HepG2 (cell line): ENCODE results near the gene TATDN2. TPM values are rescaled to one million over a fixed set of nuclear protein-coding genes. Genes with fewer than 3 reads are reported as not detected.

ENCODE experiments used
- ATAC-seq: fragments of 200-7000 bp; cut with Tn5 transposase; 3 replicates; pipeline ENCODE4 v1.9.1; 2020; ENCODE audit warnings: mild to moderate bottlenecking, moderate library complexity
- BruUV-seq: library from RNA; stranded (reverse); fragments of 400-500 nt; replicated peaks from 2 replicates; lab custom pipeline; 2021; lab: Mats Ljungman, UMichigan
- CTCF ChIA-PET: fragments of 300-600 bp; formaldehyde crosslinking; extraction: SDS; loops from one replicate; lab custom pipeline; 2021; ENCODE audit warnings: low total read pairs, inconsistent platforms, low intra/inter-chr PET ratio; lab: Yijun Ruan, JAX
- POLR2A ChIA-PET: fragments of 350-600 bp; sonication (Branson Sonifier 250); formaldehyde crosslinking; loops from one replicate; lab custom pipeline; 2020; ENCODE audit warnings: antibody characterized with exemption, inconsistent platforms; lab: Yijun Ruan, JAX
- DNase-seq: peaks from one replicate; pipeline ENCODE4 v3.0.0-alpha.2; 2015; ENCODE audit warnings: low spot score
- FAIRE-seq: peaks from 3 replicates; lab custom pipeline; 2011; peaks lifted over from hg19 to GRCh38; lab: Jason Lieb, UNC
- H2AFZ ChIP-seq: one replicate; pipeline ENCODE4 v1.6.1; 2011; ENCODE audit warnings: low read length, inconsistent platforms
- H3K27ac ChIP-seq: fragments of 300-600 bp; 3 replicates; pipeline ENCODE4 v1.8.0; 2011; ENCODE audit warnings: mixed run types, mild to moderate bottlenecking, mixed read lengths, low read length, inconsistent platforms; ENCODE audit not compliant: insufficient read depth; ENCODE audit errors: extremely low read length
- H3K27me3 ChIP-seq, 2 experiments: fragments of 200-600 bp in 1 of 2; 2 replicates in 1 of 2; 3 replicates in 1 of 2; pipeline versions ENCODE4 v1.6.0 to v1.8.0; 2011; ENCODE audit warnings: low read length in 2 of 2, mild to moderate bottlenecking in 2 of 2, moderate library complexity in 2 of 2, inconsistent platforms in 1 of 2; ENCODE audit not compliant: insufficient read depth in 2 of 2, control insufficient read depth in 1 of 2
- H3K36me3 ChIP-seq, 2 experiments: fragments of 200-600 bp in 1 of 2; replicated peaks in 1 of 2; 2 replicates in 1 of 2; 3 replicates in 1 of 2; pipeline versions ENCODE4 v1.5.1 to v1.8.0; 2011; ENCODE audit warnings: low read length in 2 of 2, inconsistent platforms in 1 of 2; ENCODE audit not compliant: insufficient read depth in 2 of 2, control insufficient read depth in 1 of 2
- H3K4me1 ChIP-seq: 2 replicates; pipeline ENCODE4 v1.5.1; 2012; ENCODE audit warnings: low read length, inconsistent platforms; ENCODE audit not compliant: insufficient read depth
- H3K4me2 ChIP-seq: 2 replicates; pipeline ENCODE4 v1.6.0; 2011; ENCODE audit warnings: low read depth, low read length, inconsistent platforms
- H3K4me3 ChIP-seq, 3 experiments: fragments of 200-600 bp in 1 of 3; sonication (generic), shearing (Covaris generic) in 1 of 3; replicated peaks in 1 of 3; 2 replicates each; pipeline ENCODE4 v1.5.1; 2011 to 2016; ENCODE audit warnings: low read length in 3 of 3, inconsistent platforms in 2 of 3, low read depth in 2 of 3, mild to moderate bottlenecking in 2 of 3, control low read depth in 1 of 3, mixed read lengths in 1 of 3; ENCODE audit not compliant: insufficient read depth in 1 of 3
- H3K79me2 ChIP-seq: one replicate; pipeline ENCODE4 v1.6.1; 2011; ENCODE audit warnings: low read length, inconsistent platforms; ENCODE audit not compliant: insufficient read depth
- H3K9ac ChIP-seq: 2 replicates; pipeline ENCODE4 v1.6.0; 2011; ENCODE audit warnings: mild to moderate bottlenecking, low read depth, low read length, inconsistent platforms; ENCODE audit not compliant: insufficient read depth
- H3K9me3 ChIP-seq: 2 replicates; pipeline ENCODE4 v1.5.1; 2012; ENCODE audit warnings: mild to moderate bottlenecking, low read length
- H4K20me1 ChIP-seq: 2 replicates; pipeline ENCODE4 v1.6.0; 2011; ENCODE audit warnings: inconsistent platforms, mild to moderate bottlenecking, low read length, moderate library complexity; ENCODE audit not compliant: insufficient read depth
- BORCS8-MEF2B ChIP-seq: sonication (generic); formaldehyde crosslinking; IDR thresholded peaks from 2 replicates; pipeline ENCODE4 v1.8.0; 2022; ENCODE audit warnings: mild to moderate bottlenecking, missing genetic modification reagents
- CEBPB ChIP-seq: IDR thresholded peaks from 2 replicates; pipeline ENCODE4 v1.6.1; 2011; ENCODE audit warnings: low read depth, low read length, improper control_type of control experiment, borderline replicate concordance
- CEBPG ChIP-seq: IDR thresholded peaks from 2 replicates; pipeline ENCODE4 v1.6.1; 2016
- ELF3 ChIP-seq: IDR thresholded peaks from 2 replicates; pipeline ENCODE4 v1.6.1; 2016; ENCODE audit warnings: missing genetic modification reagents, missing compliant biosample characterization
- IKZF1 ChIP-seq: fragments of 450-650 bp; IDR thresholded peaks from 2 replicates; pipeline ENCODE4 v1.7.1; 2016
- KLF16 ChIP-seq, 2 experiments: sonication (generic) in 1 of 2; formaldehyde crosslinking in 1 of 2; IDR thresholded peaks; 2 replicates each; pipeline versions ENCODE4 v1.6.1 to v1.8.0; 2016 to 2023; ENCODE audit warnings: missing genetic modification reagents in 2 of 2, missing compliant biosample characterization in 1 of 2
- NFE2L2 ChIP-seq: fragments of 150-350 bp; IDR thresholded peaks from 2 replicates; pipeline ENCODE4 v1.6.1; 2014; ENCODE audit warnings: low read length
- NFRKB ChIP-seq: fragments of 450-650 bp; IDR thresholded peaks from 2 replicates; pipeline ENCODE4 v1.6.1; 2017
- NFYC ChIP-seq: IDR thresholded peaks from 2 replicates; pipeline ENCODE4 v1.6.1; 2016; ENCODE audit warnings: missing genetic modification reagents, missing compliant biosample characterization
- PAX8 ChIP-seq: sonication (generic); formaldehyde crosslinking; IDR thresholded peaks from 2 replicates; pipeline ENCODE4 v1.8.0; 2022; ENCODE audit warnings: mild to moderate bottlenecking, missing genetic modification reagents, borderline replicate concordance
- RFX5 ChIP-seq: IDR thresholded peaks from 2 replicates; pipeline ENCODE4 v1.6.1; 2011; ENCODE audit warnings: low read depth, low read length, improper control_type of control experiment
- ZNF263 ChIP-seq: sonication (generic); formaldehyde crosslinking; IDR thresholded peaks from 2 replicates; pipeline ENCODE4 v1.4.0; 2020; ENCODE audit warnings: missing genetic modification reagents
- ZNF530 ChIP-seq: sonication (generic); formaldehyde crosslinking; IDR thresholded peaks from 2 replicates; pipeline ENCODE4 v1.5.0; 2020; ENCODE audit warnings: low read depth, mild to moderate bottlenecking, missing genetic modification reagents
- ZNF607 ChIP-seq: sonication (generic); formaldehyde crosslinking; IDR thresholded peaks from 2 replicates; pipeline ENCODE4 v1.5.1; 2020; ENCODE audit warnings: missing genetic modification reagents, mild to moderate bottlenecking, borderline replicate concordance
- WGBS: methylation state at CpG from one replicate; pipeline ENCODE4 v1.1.6; 2017; ENCODE audit warnings: low lambda C conversion rate; 5-methylcytosine and 5-hydroxymethylcytosine counted together
- in situ Hi-C: cut with HindIII; loops from 2 replicates; pipeline ENCODE4 v1.10.0; 2017; ENCODE audit warnings: low pct_unique_long_range_greater_than_20kb; ENCODE audit not compliant: extremely low pct_ligation_motif_present
- intact Hi-C: fragments of 100-400 bp; cut with micrococcal nuclease; formaldehyde crosslinking; loops from one replicate; pipeline ENCODE4 v1.10.0; 2022; ENCODE audit not compliant: unreplicated experiment
- polyA plus RNA-seq, 8 experiments: library from polyadenylated mRNA; depleted of rRNA in 3 of 8; stranded (reverse) in 7 of 8; unstranded in 1 of 8; fragments of >200 nt; fragmentation: Illumina TruSeq in 4 of 8; extraction: Trizol in 4 of 8; gene quantifications; 2 replicates each; pipeline versions ENCODE4 v1.2.1 to v1.2.3, GENCODE V29; 2011 to 2016; ENCODE audit warnings: low read depth in 4 of 8, missing spikeins in 1 of 8, mixed read lengths in 1 of 8; ENCODE audit not compliant: insufficient read depth in 1 of 8
- total RNA-seq, 5 experiments: library from RNA; depleted of rRNA; stranded (reverse); fragments of >200 nt; fragmentation: Illumina TruSeq; extraction: Trizol; gene quantifications; 2 replicates each; pipeline ENCODE4 v1.2.3, GENCODE V29; 2016; ENCODE audit warnings: low read depth in 1 of 5
- TF ChIP-seq, protein P1 (sequence below): sonication (generic); formaldehyde crosslinking; IDR thresholded peaks from 2 replicates; pipeline ENCODE4 v1.8.0; 2022; ENCODE audit warnings: missing genetic modification reagents, mild to moderate bottlenecking, moderate library complexity, borderline replicate concordance
- TF ChIP-seq, protein P2 (sequence below): sonication (generic); formaldehyde crosslinking; IDR thresholded peaks from 2 replicates; pipeline ENCODE4 v1.4.0; 2020; ENCODE audit warnings: missing genetic modification reagents, borderline replicate concordance

Gene TATDN2
- total and polyA plus RNA-seq, 2 of the 13 experiments (the other 11 are each of a cell fraction or from before 2014, with no cell fraction given): 12.1 to 21.9 TPM

DNA sequence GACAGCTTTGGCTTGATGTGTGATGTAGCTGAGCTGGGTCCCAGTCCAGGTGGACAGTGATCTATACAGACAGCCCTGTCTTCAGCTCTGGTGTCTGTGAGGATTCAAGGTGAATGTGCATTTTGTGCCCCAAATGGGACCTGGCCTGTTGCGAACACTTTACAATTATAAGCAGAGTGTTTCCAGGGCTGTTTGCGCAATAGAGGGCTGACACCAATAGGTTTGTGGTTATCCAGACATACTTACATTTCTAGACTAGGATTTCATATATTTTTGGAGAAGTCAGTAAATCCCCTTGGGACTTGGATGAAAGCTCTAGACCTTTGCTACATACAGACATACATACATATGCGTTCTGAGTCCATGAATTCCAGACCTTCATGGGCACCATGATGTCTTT, 4.2 kb upstream of the TATDN2 start:
- Histone ChIP-seq H3K4me1 (peaks cover 7% of the 10 kb centered on the region), H3K9ac (no peak overlapping the region), H3K79me2 (peaks cover 4% of the 10 kb centered on the region), H3K4me2 (no peak overlapping the region), H2AFZ (no peak overlapping the region), H3K27ac (no peak overlapping the region), H3K36me3 (peaks cover 7 to 9% of the 10 kb centered on the region in 2 experiments; a peak in 4 of 5 replicates), H3K9me3 (peaks cover 20% of the 10 kb centered on the region), H4K20me1 (no peaks in the 10 kb centered on the region), H3K4me3 (no peak overlapping the region), H3K27me3 (no peaks in the 10 kb centered on the region; a peak in 1 of 5 replicates)
- FAIRE-seq: no peak
- DNase-seq: no peak
- BruUV-seq: no TSS peak
- ChIA-PET CTCF (no interaction called here), POLR2A (no interaction called here)
- TF ChIP-seq IKZF1 (no peak), ELF3 (CRISPR knock-in tag) (no peak), CEBPB (peak; percentile 84), ZNF530 (CRISPR knock-in tag) (no peak), NFRKB (no peak), ZNF263 (CRISPR knock-in tag) (no peak), RFX5 (no peak), PAX8 (CRISPR knock-in tag) (no peak), NFYC (no peak), ZNF607 (CRISPR knock-in tag) (no peak), BORCS8-MEF2B (no peak), NFE2L2 (no peak), CEBPG (CRISPR knock-in tag) (0 out of 2 replicates have a peak, but pooled peaks have one; percentile 31), KLF16 (CRISPR knock-in tag; IDR thresholded peaks at IDR 0.05) (no peak)
- TF ChIP-seq, protein P1, sequence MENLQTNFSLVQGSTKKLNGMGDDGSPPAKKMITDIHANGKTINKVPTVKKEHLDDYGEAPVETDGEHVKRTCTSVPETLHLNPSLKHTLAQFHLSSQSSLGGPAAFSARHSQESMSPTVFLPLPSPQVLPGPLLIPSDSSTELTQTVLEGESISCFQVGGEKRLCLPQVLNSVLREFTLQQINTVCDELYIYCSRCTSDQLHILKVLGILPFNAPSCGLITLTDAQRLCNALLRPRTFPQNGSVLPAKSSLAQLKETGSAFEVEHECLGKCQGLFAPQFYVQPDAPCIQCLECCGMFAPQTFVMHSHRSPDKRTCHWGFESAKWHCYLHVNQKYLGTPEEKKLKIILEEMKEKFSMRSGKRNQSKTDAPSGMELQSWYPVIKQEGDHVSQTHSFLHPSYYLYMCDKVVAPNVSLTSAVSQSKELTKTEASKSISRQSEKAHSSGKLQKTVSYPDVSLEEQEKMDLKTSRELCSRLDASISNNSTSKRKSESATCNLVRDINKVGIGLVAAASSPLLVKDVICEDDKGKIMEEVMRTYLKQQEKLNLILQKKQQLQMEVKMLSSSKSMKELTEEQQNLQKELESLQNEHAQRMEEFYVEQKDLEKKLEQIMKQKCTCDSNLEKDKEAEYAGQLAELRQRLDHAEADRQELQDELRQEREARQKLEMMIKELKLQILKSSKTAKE (CRISPR knock-in tag): no peak
- TF ChIP-seq, protein P2, sequence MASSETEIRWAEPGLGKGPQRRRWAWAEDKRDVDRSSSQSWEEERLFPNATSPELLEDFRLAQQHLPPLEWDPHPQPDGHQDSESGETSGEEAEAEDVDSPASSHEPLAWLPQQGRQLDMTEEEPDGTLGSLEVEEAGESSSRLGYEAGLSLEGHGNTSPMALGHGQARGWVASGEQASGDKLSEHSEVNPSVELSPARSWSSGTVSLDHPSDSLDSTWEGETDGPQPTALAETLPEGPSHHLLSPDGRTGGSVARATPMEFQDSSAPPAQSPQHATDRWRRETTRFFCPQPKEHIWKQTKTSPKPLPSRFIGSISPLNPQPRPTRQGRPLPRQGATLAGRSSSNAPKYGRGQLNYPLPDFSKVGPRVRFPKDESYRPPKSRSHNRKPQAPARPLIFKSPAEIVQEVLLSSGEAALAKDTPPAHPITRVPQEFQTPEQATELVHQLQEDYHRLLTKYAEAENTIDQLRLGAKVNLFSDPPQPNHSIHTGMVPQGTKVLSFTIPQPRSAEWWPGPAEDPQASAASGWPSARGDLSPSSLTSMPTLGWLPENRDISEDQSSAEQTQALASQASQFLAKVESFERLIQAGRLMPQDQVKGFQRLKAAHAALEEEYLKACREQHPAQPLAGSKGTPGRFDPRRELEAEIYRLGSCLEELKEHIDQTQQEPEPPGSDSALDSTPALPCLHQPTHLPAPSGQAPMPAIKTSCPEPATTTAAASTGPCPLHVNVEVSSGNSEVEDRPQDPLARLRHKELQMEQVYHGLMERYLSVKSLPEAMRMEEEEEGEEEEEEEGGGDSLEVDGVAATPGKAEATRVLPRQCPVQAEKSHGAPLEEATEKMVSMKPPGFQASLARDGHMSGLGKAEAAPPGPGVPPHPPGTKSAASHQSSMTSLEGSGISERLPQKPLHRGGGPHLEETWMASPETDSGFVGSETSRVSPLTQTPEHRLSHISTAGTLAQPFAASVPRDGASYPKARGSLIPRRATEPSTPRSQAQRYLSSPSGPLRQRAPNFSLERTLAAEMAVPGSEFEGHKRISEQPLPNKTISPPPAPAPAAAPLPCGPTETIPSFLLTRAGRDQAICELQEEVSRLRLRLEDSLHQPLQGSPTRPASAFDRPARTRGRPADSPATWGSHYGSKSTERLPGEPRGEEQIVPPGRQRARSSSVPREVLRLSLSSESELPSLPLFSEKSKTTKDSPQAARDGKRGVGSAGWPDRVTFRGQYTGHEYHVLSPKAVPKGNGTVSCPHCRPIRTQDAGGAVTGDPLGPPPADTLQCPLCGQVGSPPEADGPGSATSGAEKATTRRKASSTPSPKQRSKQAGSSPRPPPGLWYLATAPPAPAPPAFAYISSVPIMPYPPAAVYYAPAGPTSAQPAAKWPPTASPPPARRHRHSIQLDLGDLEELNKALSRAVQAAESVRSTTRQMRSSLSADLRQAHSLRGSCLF (CRISPR knock-in tag): no peak
- 94% methylated on average over 2 of the region's 3 CpGs for WGBS
- in situ Hi-C loops: no loop called here
- intact Hi-C loops: no loop called here
- ATAC-seq: no peak
